Central memory CD8-positive, alpha-beta T cell (primary cell): Measurements from ENCODE around the gene TWNK.

Experiments used
- ATAC-seq: fragments of 150-1000 bp; cut with Tn5 transposase; replicated peaks from 2 replicates; pipeline ENCODE4 v1.10.0; 2022; ENCODE audit warnings: mild to moderate bottlenecking, moderate FRiP score, moderate number of reproducible peaks; ENCODE audit not compliant: poor library complexity, severe bottlenecking; ENCODE audit errors: extremely low read depth
- DNase-seq, 2 donors: peaks; one replicate each; pipeline ENCODE4 v3.0.0; 2021; ENCODE audit warnings: low spot score in 2 of 2
- H3K27ac Mint-ChIP-seq: one replicate; pipeline ENCODE4 v1.8.0; 2022; ENCODE audit warnings: low read depth, mild to moderate bottlenecking, moderate library complexity, mixed read lengths
- H3K27me3 Mint-ChIP-seq: one replicate; pipeline ENCODE4 v1.8.0; 2022; ENCODE audit warnings: mixed read lengths
- H3K36me3 Mint-ChIP-seq: one replicate; pipeline ENCODE4 v1.8.0; 2022; ENCODE audit warnings: mild to moderate bottlenecking, moderate library complexity, mixed read lengths; ENCODE audit not compliant: insufficient read depth
- H3K4me1 Mint-ChIP-seq: one replicate; pipeline ENCODE4 v1.8.0; 2022; ENCODE audit warnings: mixed read lengths
- H3K4me3 Mint-ChIP-seq: one replicate; pipeline ENCODE4 v1.8.0; 2022; ENCODE audit warnings: mild to moderate bottlenecking, moderate library complexity, mixed read lengths
- H3K9me3 Mint-ChIP-seq: one replicate; pipeline ENCODE4 v1.8.0; 2022; ENCODE audit warnings: mixed read lengths

Gene TWNK

DNA sequence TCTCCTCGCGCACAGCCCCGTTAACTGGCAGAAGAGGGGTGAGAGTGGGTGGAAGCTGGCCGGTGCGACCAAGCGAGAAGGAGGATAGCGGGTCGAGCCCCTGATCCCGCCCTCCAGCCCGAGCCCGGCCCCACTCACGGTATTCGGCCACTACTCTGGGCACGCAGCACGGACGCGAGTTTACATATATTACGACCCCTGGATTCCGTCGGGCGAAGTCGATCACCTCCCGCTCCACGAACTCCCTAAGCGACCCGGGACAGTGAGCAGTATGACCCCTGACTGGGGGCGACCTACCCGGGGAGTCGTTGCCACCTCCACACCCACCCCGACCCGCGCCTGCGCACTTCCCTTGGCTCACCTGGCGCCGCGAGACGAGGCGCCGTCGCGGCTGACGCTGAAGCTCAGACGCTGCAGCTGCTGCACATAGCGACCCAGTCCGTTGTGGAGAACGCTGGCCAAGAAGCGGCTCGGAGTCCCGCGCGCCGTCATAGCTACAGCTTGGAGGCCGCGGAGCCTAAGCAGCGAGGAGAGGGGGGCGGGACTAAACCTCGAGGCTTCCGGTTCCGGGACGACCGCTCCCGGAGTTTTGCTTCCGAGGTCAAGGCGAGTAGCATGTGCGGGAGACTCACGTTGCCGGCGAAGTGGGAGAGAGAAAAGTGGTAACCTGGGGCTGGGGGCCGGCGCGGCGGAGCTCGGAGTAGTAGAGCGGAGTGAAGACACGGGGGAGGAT lies at the start of gene TWNK, which contains the start of gene MRPL43:
Gene TWNK (plus strand): TSS at position 592 of the 733 bp plus-strand sequence. CDS start 668 bp downstream, outside the sequence.
Gene MRPL43 (minus strand): TSS at position 546 of the 733 bp plus-strand sequence. CDS start 54 bp downstream, at position 492.
- peak; percentile 95 for ATAC-seq
- Mint-ChIP-seq H3K4me1 (peaks cover 42% of the 10 kb centered on the region), H3K36me3 (peaks cover 19% of the 10 kb centered on the region), H3K27me3 (no peaks in the 10 kb centered on the region), H3K4me3 (peak within 1 kb of the TSS; percentile 93), H3K9me3 (no peaks in the 10 kb centered on the region), H3K27ac (peak within 1 kb of the TSS; percentile 87)
- peak; percentile 73 to 74 for DNase-seq

GRCh38 chr10:100939763-100940344 lies 47.5 kb upstream of the TWNK start:
- Mint-ChIP-seq H3K9me3 (no peaks in the 10 kb centered on the region), H3K27me3 (no peaks in the 10 kb centered on the region), H3K4me1 (peaks cover 10% of the 10 kb centered on the region), H3K36me3 (peaks cover 57% of the 10 kb centered on the region), H3K27ac (peak overlapping the region; percentile 20), H3K4me3 (no peak overlapping the region)
- DNase-seq = no peak
- no peak for ATAC-seq

GRCh38 chr10:100942229-100942628 lies 45.1 kb upstream of the TWNK start:
- DNase-seq = no peak
- Mint-ChIP-seq H3K36me3 (peaks cover 59% of the 10 kb centered on the region), H3K4me1 (peaks cover 10% of the 10 kb centered on the region)

DNA sequence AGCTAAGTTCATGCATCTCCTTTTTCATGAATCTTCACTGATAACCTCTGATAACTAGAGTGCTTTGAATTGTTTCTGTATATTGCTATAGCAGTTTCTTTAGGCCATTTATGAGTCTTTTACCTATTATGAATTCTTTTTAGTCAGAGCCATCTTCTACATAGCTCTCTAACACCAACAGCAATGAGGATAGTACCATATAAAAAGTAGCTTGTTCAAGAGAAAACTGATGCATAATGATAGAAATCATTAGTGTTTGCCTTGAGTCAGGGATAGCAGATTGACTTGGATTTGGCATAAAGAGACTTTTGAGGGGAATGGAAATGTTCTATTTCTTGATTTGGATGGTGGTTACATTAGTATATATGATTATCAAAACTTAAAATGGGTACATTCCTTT lies 43.8 kb upstream of the TWNK start:
- Mint-ChIP-seq H3K27ac (peak overlapping the region; percentile 41), H3K4me1 (peaks cover 10% of the 10 kb centered on the region), H3K9me3 (no peaks in the 10 kb centered on the region), H3K4me3 (no peak overlapping the region), H3K27me3 (no peaks in the 10 kb centered on the region), H3K36me3 (peaks cover 51% of the 10 kb centered on the region)
- DNase-seq (no peak), ATAC-seq (no peak)

More at GRCh38 chr10:100942229-100942628, 45.1 kb upstream of the TWNK start:
- H3K27ac Mint-ChIP-seq = no peak overlapping the region
- no peaks in the 10 kb centered on the region for H3K9me3 Mint-ChIP-seq
- H3K4me3 Mint-ChIP-seq = no peak overlapping the region
- no peaks in the 10 kb centered on the region for H3K27me3 Mint-ChIP-seq
- no peak for ATAC-seq

GRCh38 chr10:100945754-100946153 lies 41.6 kb upstream of the TWNK start:
- no peak for DNase-seq
- ATAC-seq = no peak
- Mint-ChIP-seq H3K27ac (no peak overlapping the region), H3K4me3 (no peak overlapping the region), H3K9me3 (no peaks in the 10 kb centered on the region), H3K27me3 (no peaks in the 10 kb centered on the region), H3K36me3 (peaks cover 57% of the 10 kb centered on the region), H3K4me1 (peaks cover 10% of the 10 kb centered on the region)

GRCh38 chr10:100948916-100949315 lies 38.4 kb upstream of the TWNK start:
- H3K4me3 Mint-ChIP-seq = no peak overlapping the region
- ATAC-seq = no peak
- no peak overlapping the region for H3K27ac Mint-ChIP-seq
- no peaks in the 10 kb centered on the region for H3K27me3 Mint-ChIP-seq
- H3K4me1 Mint-ChIP-seq = no peaks in the 10 kb centered on the region
- H3K36me3 Mint-ChIP-seq = peaks cover 62% of the 10 kb centered on the region
- no peak for DNase-seq
- no peaks in the 10 kb centered on the region for H3K9me3 Mint-ChIP-seq

GRCh38 chr10:100960251-100960650 lies 27.1 kb upstream of the TWNK start:
- Mint-ChIP-seq H3K27me3 (no peaks in the 10 kb centered on the region), H3K4me1 (peaks cover 6% of the 10 kb centered on the region), H3K4me3 (no peak overlapping the region), H3K36me3 (peaks cover 45% of the 10 kb centered on the region), H3K9me3 (no peaks in the 10 kb centered on the region), H3K27ac (no peak overlapping the region)
- DNase-seq (no peak), ATAC-seq (no peak)

DNA sequence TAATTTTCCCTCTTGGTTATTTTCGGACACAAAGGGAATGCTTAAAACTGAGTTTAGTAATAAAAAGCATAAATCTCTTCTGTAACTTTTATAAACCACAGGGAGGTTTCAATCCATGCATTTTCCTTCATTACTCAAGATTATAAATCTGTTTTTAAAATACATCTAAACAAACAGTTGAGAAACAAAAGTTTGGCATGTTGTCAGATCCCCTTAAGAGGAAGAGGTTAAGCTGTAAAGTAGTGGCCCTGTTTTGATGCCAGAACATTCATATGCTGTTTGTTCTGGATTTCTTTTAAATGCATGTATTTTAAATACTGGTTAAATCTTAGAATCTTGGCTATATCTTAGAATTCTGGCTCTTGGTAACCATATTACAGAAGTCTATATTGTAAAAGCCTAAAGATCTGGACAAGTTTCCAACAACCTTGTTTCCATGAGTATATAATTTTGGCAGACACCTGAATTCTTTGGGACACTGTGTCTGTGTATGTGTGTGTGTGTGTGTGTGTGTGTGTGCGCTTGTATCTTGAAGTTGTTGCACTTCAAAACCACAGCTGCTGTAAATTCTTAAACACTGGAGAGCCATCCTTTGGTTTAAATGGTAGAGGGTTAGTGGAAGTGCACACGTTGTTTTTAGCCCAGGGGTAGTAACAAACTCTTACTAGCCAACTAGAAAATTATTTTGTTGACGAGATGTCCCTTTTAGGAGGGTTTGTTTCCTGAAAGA lies 24.8 kb upstream of the TWNK start:
- H3K4me3 Mint-ChIP-seq = no peak overlapping the region
- no peak for DNase-seq

DNA sequence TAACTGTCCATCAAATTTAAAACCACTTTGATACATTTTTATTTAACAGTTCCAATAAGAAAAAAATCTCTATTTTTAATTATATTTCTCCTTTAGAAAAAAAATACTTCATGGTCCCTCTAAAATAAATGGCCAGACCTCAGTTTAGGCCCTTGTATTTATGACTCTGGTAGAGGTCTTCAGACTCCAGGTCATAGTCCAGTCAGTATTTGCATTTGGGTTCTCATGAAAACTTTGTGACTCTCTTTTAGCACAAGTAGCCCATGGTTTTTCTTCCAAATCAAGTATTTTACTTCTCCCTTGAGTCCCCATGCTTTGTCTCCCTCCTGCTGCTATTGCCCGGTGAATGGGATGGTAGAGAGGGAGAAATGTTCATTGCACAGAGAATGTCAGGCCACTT lies 23.5 kb upstream of the TWNK start:
- ATAC-seq (no peak), DNase-seq (no peak)
- H3K36me3 Mint-ChIP-seq = peaks cover 35% of the 10 kb centered on the region
- H3K9me3 Mint-ChIP-seq = no peaks in the 10 kb centered on the region
- no peaks in the 10 kb centered on the region for H3K27me3 Mint-ChIP-seq
- no peak overlapping the region for H3K4me3 Mint-ChIP-seq
- H3K27ac Mint-ChIP-seq = no peak overlapping the region
- H3K4me1 Mint-ChIP-seq = peaks cover 11% of the 10 kb centered on the region

More for the DNA sequence above, 24.8 kb upstream of the TWNK start:
- Mint-ChIP-seq H3K27ac (no peak overlapping the region), H3K27me3 (no peaks in the 10 kb centered on the region), H3K36me3 (peaks cover 38% of the 10 kb centered on the region), H3K4me1 (peaks cover 6% of the 10 kb centered on the region), H3K9me3 (no peaks in the 10 kb centered on the region)
- no peak for ATAC-seq

GRCh38 chr10:100965820-100966219 lies 21.5 kb upstream of the TWNK start:
- ATAC-seq (no peak), DNase-seq (no peak)
- Mint-ChIP-seq H3K27ac (no peak overlapping the region), H3K27me3 (no peaks in the 10 kb centered on the region), H3K36me3 (peaks cover 22% of the 10 kb centered on the region), H3K9me3 (no peaks in the 10 kb centered on the region), H3K4me3 (no peak overlapping the region), H3K4me1 (peaks cover 15% of the 10 kb centered on the region)

DNA sequence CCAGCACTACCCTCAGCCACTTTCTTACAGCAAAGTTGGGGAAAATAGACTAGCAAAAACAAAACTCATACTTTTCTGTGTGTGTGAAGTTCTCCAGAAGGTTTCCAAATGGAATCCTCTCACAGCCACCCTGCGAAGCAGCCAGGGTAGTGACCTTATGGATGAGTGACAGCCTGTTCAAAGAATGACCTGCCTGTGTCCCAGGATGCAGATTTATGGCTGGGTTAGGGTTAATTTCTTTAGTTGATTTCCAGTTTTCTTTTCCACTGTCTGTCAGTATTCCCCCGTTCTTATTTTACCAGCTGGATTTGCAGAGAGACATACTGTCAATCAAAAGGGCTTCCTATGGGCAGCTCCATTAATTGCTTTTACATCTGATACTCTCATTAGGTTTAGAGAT lies 20.5 kb upstream of the TWNK start:
- Mint-ChIP-seq H3K27me3 (no peaks in the 10 kb centered on the region), H3K36me3 (peaks cover 15% of the 10 kb centered on the region), H3K9me3 (no peaks in the 10 kb centered on the region), H3K27ac (no peak overlapping the region), H3K4me3 (no peak overlapping the region), H3K4me1 (peaks cover 17% of the 10 kb centered on the region)
- DNase-seq = no peak
- ATAC-seq = no peak

- Mint-ChIP-seq H3K4me3 (no peak overlapping the region), H3K4me1 (peaks cover 17% of the 10 kb centered on the region), H3K9me3 (no peaks in the 10 kb centered on the region), H3K27ac (no peak overlapping the region), H3K27me3 (no peaks in the 10 kb centered on the region), H3K36me3 (peaks cover 12% of the 10 kb centered on the region)
- DNase-seq (no peak), ATAC-seq (no peak)
These were observed 20.0 kb upstream of the TWNK start for GRCh38 chr10:100967332-100967731.
